Transverse colon (tissue), 4 donors: ENCODE measurements around the gene SUCO. TPM values are rescaled to one million over a fixed set of nuclear protein-coding genes. Genes with fewer than 3 reads are reported as not detected.

ENCODE experiments used
- DNase-seq: peaks from one replicate; pipeline ENCODE4 v3.0.0-alpha.2; 2019
- H3K27ac ChIP-seq, 4 donors: fragments of 200-600 bp; sonication (generic); 2 replicates each; pipeline ENCODE4 v1.5.1; 2016 to 2018; ENCODE audit warnings: inconsistent platforms in 4 of 4
- H3K27me3 ChIP-seq: fragments of 200-600 bp; sonication (generic); 2 replicates; pipeline ENCODE4 v1.5.1; 2017; ENCODE audit warnings: inconsistent platforms
- H3K36me3 ChIP-seq, 4 donors: fragments of 200-600 bp; sonication (generic); 2 replicates each; pipeline ENCODE4 v1.5.1; 2017 to 2019; ENCODE audit warnings: inconsistent platforms in 4 of 4
- H3K4me1 ChIP-seq, 4 donors: fragments of 200-600 bp; sonication (generic); 2 replicates each; pipeline ENCODE4 v1.5.1; 2017 to 2020; ENCODE audit warnings: inconsistent platforms in 4 of 4
- H3K4me3 ChIP-seq, 4 donors: fragments of 200-600 bp; sonication (generic); 1 replicate in 1 of 4; 2 replicates in 3 of 4; pipeline versions ENCODE4 v1.5.1 to v1.6.1; 2017 to 2019; ENCODE audit warnings: inconsistent platforms in 4 of 4
- H3K9me3 ChIP-seq, 2 donors: fragments of 200-600 bp; sonication (generic); 2 replicates each; pipeline ENCODE4 v1.5.1; 2017 to 2019; ENCODE audit warnings: inconsistent platforms in 2 of 2
- CTCF ChIP-seq, 5 experiments: fragments of 200-600 bp in 3 of 5; fragments of 450-650 bp in 2 of 5; sonication (generic) in 3 of 5; IDR thresholded peaks; 1 replicate in 2 of 5; 2 replicates in 3 of 5; pipeline ENCODE4 v1.5.1; 2016 to 2017; ENCODE audit warnings: antibody characterized with exemption in 5 of 5, inconsistent platforms in 3 of 5, mild to moderate bottlenecking in 2 of 5, moderate library complexity in 1 of 5
- EP300 ChIP-seq: sonication (generic); formaldehyde crosslinking; IDR thresholded peaks from one replicate; pipeline ENCODE4 v1.6.1; 2017; ENCODE audit warnings: antibody characterized with exemption, low read depth
- POLR2A ChIP-seq: fragments of 450-650 bp; IDR thresholded peaks from one replicate; pipeline ENCODE4 v1.6.1; 2016; ENCODE audit warnings: antibody characterized with exemption, mild to moderate bottlenecking, moderate library complexity
- POLR2AphosphoS5 ChIP-seq, 3 donors: sonication (generic); formaldehyde crosslinking; IDR thresholded peaks; one replicate each; pipeline ENCODE4 v1.6.1; 2016; ENCODE audit warnings: antibody characterized with exemption in 3 of 3
- WGBS, 2 donors: methylation state at CpG; one replicate each; pipeline ENCODE4 v1.1.5; 2018; ENCODE audit warnings: low coverage in 1 of 2; 5-methylcytosine and 5-hydroxymethylcytosine counted together
- in situ Hi-C, 4 donors: fragments of 200-750 bp; cut with MboI; loops; one replicate each; pipeline versions ENCODE4 v1.15.0 to v1.15.1; 2017; ENCODE audit warnings: low sequenced_read_pairs in 3 of 4, low pct_ligation_motif_present in 1 of 4, low pct_unique_long_range_greater_than_20kb in 1 of 4
- intact Hi-C: fragments of 100-400 bp; cut with DNase I; formaldehyde crosslinking; loops from one replicate; pipeline ENCODE4 v1.15.1; 2023; ENCODE audit warnings: low total_unique reads
- total RNA-seq, 4 donors: library from RNA; depleted of rRNA; stranded (reverse); fragments of >200 nt; gene quantifications; one replicate each; pipeline ENCODE4 v1.1.0, GENCODE V29; 2016

Gene SUCO
- 10 to 100 TPM; 10.1 to 48.4 (median 21.6) TPM for total RNA-seq

GRCh38 chr1:172532700-172533512 is at the start of gene SUCO:
TSS of gene SUCO (plus strand) at chr1:172533150. CDS start at chr1:172533436, 286 bp downstream.
- Histone ChIP-seq H3K9me3 (no peaks in the 10 kb centered on the region), H3K36me3 (no peaks in the 10 kb centered on the region), H3K27ac (peak within 1 kb of the TSS; percentile 97 to 99 (median 99)), H3K27me3 (no peaks in the 10 kb centered on the region), H3K4me3 (peak within 1 kb of the TSS; percentile 72 to 85 (median 78)), H3K4me1 (peaks cover 7 to 37% (median 22%) of the 10 kb centered on the region in 4 donors)
- TF ChIP-seq POLR2AphosphoS5 (IDR thresholded peaks at IDR 0.05) (peak; percentile 97 to 98 (median 97)), EP300 (no peak), CTCF (IDR thresholded peaks at IDR 0.05) (peak in 3 of 5 experiments; percentile 6 to 29 (median 12)), POLR2A (peak; percentile 98)
- intact Hi-C loops, result no loop called here
- WGBS, 2 donors, result 0% methylated on average over 6 to 34 of the region's 74 CpGs
- in situ Hi-C loops, result no loop called here
- DNase-seq, result peak; percentile 100

- Histone ChIP-seq H3K4me3 (no peak overlapping the region), H3K36me3 (no peaks in the 10 kb centered on the region), H3K4me1 (no peaks in the 10 kb centered on the region), H3K27me3 (no peaks in the 10 kb centered on the region), H3K9me3 (no peaks in the 10 kb centered on the region), H3K27ac (no peak overlapping the region)
- no peak for DNase-seq
- in situ Hi-C loops (no loop called here), intact Hi-C loops (no loop called here)
- no peak for TF ChIP-seq POLR2AphosphoS5 (IDR thresholded peaks at IDR 0.05)
Observed at GRCh38 chr1:172483448-172483847, 49.5 kb upstream of the SUCO start.

- DNase-seq, result no peak
- Histone ChIP-seq H3K36me3 (no peaks in the 10 kb centered on the region), H3K4me3 (no peak overlapping the region), H3K27me3 (no peaks in the 10 kb centered on the region), H3K27ac (no peak overlapping the region), H3K9me3 (no peaks in the 10 kb centered on the region), H3K4me1 (no peaks in the 10 kb centered on the region)
- TF ChIP-seq CTCF (IDR thresholded peaks at IDR 0.05) (no peak), POLR2A (no peak), EP300 (no peak)
- intact Hi-C loops (no loop called here), in situ Hi-C loops (no loop called here)
Observed at GRCh38 chr1:172484252-172484651, 48.7 kb upstream of the SUCO start.

- no peak for TF ChIP-seq CTCF (IDR thresholded peaks at IDR 0.05)
- no peak for TF ChIP-seq POLR2A
- TF ChIP-seq EP300, result no peak
- TF ChIP-seq POLR2AphosphoS5 (IDR thresholded peaks at IDR 0.05), result no peak
- Histone ChIP-seq H3K4me1 (no peaks in the 10 kb centered on the region), H3K9me3 (no peaks in the 10 kb centered on the region), H3K27ac (no peak overlapping the region), H3K27me3 (no peaks in the 10 kb centered on the region), H3K4me3 (no peak overlapping the region), H3K36me3 (no peaks in the 10 kb centered on the region)
- intact Hi-C loops, result no loop called here
- 73 to 76% methylated on average over 4 to 5 of the region's 5 CpGs for WGBS, 2 donors
- in situ Hi-C loops, result no loop called here
- no peak for DNase-seq
Observed at GRCh38 chr1:172485626-172486025, 47.3 kb upstream of the SUCO start.
